Measurements from ENCODE around the gene SCARB1. TPM values are rescaled to one million over a fixed set of nuclear protein-coding genes. Genes with fewer than 3 reads are reported as not detected.
A peak's percentile ranks its signal among the peaks of the same experiment; 100 is the strongest.

The SCARB1 gene
- total RNA-seq, 1 donor from 2014 or later: 4.3 TPM

DNA sequence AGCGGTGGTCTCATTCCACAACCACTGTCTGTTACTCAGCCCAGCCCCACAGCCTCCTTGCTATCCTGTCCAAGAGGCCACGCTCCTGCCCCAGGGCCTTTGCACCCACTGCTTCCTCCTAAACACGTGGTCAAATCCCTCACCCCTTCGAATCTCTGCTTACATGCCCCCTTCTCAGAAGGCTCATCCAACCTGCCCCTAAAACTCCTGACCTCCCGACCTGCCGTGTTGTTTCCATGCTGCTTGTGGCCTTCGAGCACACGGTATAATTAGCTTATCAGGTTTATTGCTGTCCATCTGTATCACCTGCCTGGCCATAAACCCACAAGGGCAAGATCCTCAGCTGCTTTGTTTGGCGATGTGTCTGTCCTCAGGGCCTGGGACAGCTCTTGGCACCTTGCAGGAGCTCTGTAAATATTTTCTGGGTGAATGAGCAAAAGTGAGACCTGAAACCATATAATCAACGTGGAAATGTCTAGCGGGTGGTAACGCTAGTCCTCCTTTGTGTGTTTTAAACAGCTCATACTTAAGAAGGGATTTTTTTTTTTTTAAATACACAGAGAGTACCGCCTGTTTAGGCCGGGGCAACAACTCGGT is 36.0 kb downstream of the SCARB1 start:
- Histone ChIP-seq H3K36me3 (no peaks in the 10 kb centered on the region), H3K9ac (no peak overlapping the region), H3K4me2 (no peak overlapping the region), H3K4me3 (no peak overlapping the region), H3K4me1 (peaks cover 2% of the 10 kb centered on the region), H2AFZ (replicated peaks) (no peak overlapping the region), H3F3A (ENCODE audit: low read depth) (peaks cover 14% of the 10 kb centered on the region), H3K79me2 (ENCODE audit: low read depth) (no peaks in the 10 kb centered on the region), H3K27me3 (peaks cover 26% of the 10 kb centered on the region), H4K20me1 (ENCODE audit: low read depth) (peaks cover 4% of the 10 kb centered on the region), H3K27ac (no peak overlapping the region), H3K9me3 (ENCODE audit: low read depth) (no peaks in the 10 kb centered on the region)
- Mint-ChIP-seq H3K27me3 (ENCODE audit: insufficient read depth, low read depth) (peaks cover 12% of the 10 kb centered on the region), H3K27ac (peak overlapping the region; percentile 8), H3K9me3 (peaks cover 10% of the 10 kb centered on the region), H3K36me3 (peaks cover 5% of the 10 kb centered on the region), H3K4me3 (no peak overlapping the region), H3K4me1 (peaks cover 50% of the 10 kb centered on the region)
- TF ChIP-seq EZH2phosphoT487 (IDR thresholded peaks at IDR 0.05) (no peak), EZH2 (IDR thresholded peaks at IDR 0.05) (no peak)
- TF ChIP-seq, protein P1, sequence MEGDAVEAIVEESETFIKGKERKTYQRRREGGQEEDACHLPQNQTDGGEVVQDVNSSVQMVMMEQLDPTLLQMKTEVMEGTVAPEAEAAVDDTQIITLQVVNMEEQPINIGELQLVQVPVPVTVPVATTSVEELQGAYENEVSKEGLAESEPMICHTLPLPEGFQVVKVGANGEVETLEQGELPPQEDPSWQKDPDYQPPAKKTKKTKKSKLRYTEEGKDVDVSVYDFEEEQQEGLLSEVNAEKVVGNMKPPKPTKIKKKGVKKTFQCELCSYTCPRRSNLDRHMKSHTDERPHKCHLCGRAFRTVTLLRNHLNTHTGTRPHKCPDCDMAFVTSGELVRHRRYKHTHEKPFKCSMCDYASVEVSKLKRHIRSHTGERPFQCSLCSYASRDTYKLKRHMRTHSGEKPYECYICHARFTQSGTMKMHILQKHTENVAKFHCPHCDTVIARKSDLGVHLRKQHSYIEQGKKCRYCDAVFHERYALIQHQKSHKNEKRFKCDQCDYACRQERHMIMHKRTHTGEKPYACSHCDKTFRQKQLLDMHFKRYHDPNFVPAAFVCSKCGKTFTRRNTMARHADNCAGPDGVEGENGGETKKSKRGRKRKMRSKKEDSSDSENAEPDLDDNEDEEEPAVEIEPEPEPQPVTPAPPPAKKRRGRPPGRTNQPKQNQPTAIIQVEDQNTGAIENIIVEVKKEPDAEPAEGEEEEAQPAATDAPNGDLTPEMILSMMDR (IDR thresholded peaks at IDR 0.05): no peak
- no peak for DNase-seq (ENCODE audit: low spot score)

DNA sequence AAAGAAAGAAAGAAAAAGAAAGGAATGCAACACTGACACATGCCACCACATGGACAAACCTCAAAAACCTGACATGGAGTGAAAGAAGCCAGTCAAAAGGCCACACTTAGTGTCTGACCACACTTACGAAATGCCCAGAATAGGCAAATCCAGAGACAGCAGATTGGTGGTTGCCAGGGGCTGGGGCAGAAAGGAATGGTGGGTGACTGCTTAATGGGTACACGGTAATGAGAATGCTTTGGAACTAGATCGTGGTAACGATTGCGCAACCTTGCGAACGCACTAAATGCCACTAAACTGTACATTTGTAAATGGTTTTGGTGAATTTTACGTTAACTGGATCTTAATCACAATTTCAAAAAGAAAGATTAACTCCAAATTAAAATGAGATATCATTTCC is 39.5 kb downstream of the SCARB1 start:
- Histone ChIP-seq H3K9ac (no peak overlapping the region), H3K27me3 (no peaks in the 10 kb centered on the region), H3K36me3 (no peaks in the 10 kb centered on the region), H3K4me2 (no peak overlapping the region), H2AFZ (replicated peaks) (no peak overlapping the region), H3K4me1 (no peaks in the 10 kb centered on the region), H4K20me1 (ENCODE audit: low read depth) (no peaks in the 10 kb centered on the region), H3F3A (ENCODE audit: low read depth) (peaks cover 3% of the 10 kb centered on the region), H3K79me2 (ENCODE audit: low read depth) (no peaks in the 10 kb centered on the region), H3K4me3 (no peak overlapping the region), H3K9me3 (ENCODE audit: low read depth) (no peaks in the 10 kb centered on the region), H3K27ac (no peak overlapping the region)
- peaks cover 6% of the 10 kb centered on the region for H3K27me3 Mint-ChIP-seq (ENCODE audit: insufficient read depth, low read depth)
- no peak for TF ChIP-seq EZH2 (IDR thresholded peaks at IDR 0.05)
- no peak for TF ChIP-seq EZH2phosphoT487 (IDR thresholded peaks at IDR 0.05)
- TF ChIP-seq, protein P1 (IDR thresholded peaks at IDR 0.05): no peak
- DNase-seq (ENCODE audit: low spot score): no peak
- H3K9me3 Mint-ChIP-seq: no peaks in the 10 kb centered on the region
- H3K36me3 Mint-ChIP-seq: peaks cover 2% of the 10 kb centered on the region
- H3K27ac Mint-ChIP-seq: no peak overlapping the region
- peaks cover 37% of the 10 kb centered on the region for H3K4me1 Mint-ChIP-seq
- H3K4me3 Mint-ChIP-seq: no peak overlapping the region

- Mint-ChIP-seq H3K9me3 (no peaks in the 10 kb centered on the region), H3K4me3 (no peak overlapping the region), H3K4me1 (peaks cover 30% of the 10 kb centered on the region), H3K27ac (no peak overlapping the region), H3K36me3 (peaks cover 2% of the 10 kb centered on the region), H3K27me3 (ENCODE audit: insufficient read depth, low read depth) (peaks cover 4% of the 10 kb centered on the region)
- no peaks in the 10 kb centered on the region for H3F3A ChIP-seq (ENCODE audit: low read depth)
- no peak overlapping the region for H2AFZ ChIP-seq (replicated peaks)
- DNase-seq (ENCODE audit: low spot score): no peak
- no peak overlapping the region for H3K9ac ChIP-seq
- no peaks in the 10 kb centered on the region for H4K20me1 ChIP-seq (ENCODE audit: low read depth)
- no peak overlapping the region for H3K4me3 ChIP-seq
- H3K27me3 ChIP-seq: no peaks in the 10 kb centered on the region
- no peak overlapping the region for H3K4me2 ChIP-seq
- H3K4me1 ChIP-seq: no peaks in the 10 kb centered on the region
- H3K9me3 ChIP-seq (ENCODE audit: low read depth): no peaks in the 10 kb centered on the region
- TF ChIP-seq EZH2phosphoT487 (IDR thresholded peaks at IDR 0.05) (no peak), EZH2 (IDR thresholded peaks at IDR 0.05) (no peak)
- TF ChIP-seq, protein P1 (IDR thresholded peaks at IDR 0.05): no peak
- no peak overlapping the region for H3K27ac ChIP-seq
- H3K36me3 ChIP-seq: no peaks in the 10 kb centered on the region
- no peaks in the 10 kb centered on the region for H3K79me2 ChIP-seq (ENCODE audit: low read depth)
Measured at GRCh38 chr12:124823272-124823970, 40.2 kb downstream of the SCARB1 start.

Measured in neural progenitor cell (in vitro differentiated cells).